Uterus (tissue), 2 donors: Measurements from ENCODE around the gene TMEM143.

Experiments used
- CTCF ChIP-seq, 4 experiments: fragments of 200-600 bp in 2 of 4; fragments of 450-650 bp in 2 of 4; sonication (generic) in 2 of 4; IDR thresholded peaks; one replicate each; pipeline ENCODE4 v1.5.1; 2016 to 2019; ENCODE audit warnings: antibody characterized with exemption in 4 of 4, mild to moderate bottlenecking in 2 of 4, moderate library complexity in 1 of 4
- POLR2A ChIP-seq, 2 donors: fragments of 450-650 bp; IDR thresholded peaks; one replicate each; pipeline ENCODE4 v1.6.1; 2016; ENCODE audit warnings: antibody characterized with exemption in 2 of 2, mild to moderate bottlenecking in 1 of 2, moderate library complexity in 1 of 2

DNA sequence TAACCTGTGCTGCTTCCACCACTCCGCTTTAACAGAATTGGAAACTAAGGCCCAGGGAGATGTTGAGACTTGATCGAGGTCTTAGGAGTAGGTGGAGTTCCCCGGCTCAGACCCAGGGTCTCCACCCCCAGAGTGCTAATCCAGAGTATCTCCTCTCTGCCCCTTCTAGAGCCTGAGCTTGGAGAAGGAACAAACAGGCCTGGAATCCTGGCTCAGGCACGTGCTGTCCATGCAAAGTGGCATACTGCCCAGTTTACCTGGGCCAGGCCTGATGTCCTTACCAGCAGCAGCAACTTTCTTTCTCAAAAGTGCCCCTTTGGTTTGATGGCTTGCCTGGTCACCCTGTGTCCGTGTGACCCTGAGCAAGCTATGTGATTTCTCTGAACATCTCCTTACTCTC is 4.1 kb upstream of the TMEM143 start:
- no peak for TF ChIP-seq CTCF (IDR thresholded peaks at IDR 0.05)
- no peak for TF ChIP-seq POLR2A (IDR thresholded peaks at IDR 0.05)
